Muscle of back (tissue), 11 donors: ENCODE results near the gene HNRNPA1. TPM values are rescaled to one million over a fixed set of nuclear protein-coding genes. Genes with fewer than 3 reads are reported as not detected.
"Not testable (repeated sequence)": the region's sequence is repeated elsewhere in the genome, so short reads cannot be mapped to it uniquely, and the experiment has no call there.

ENCODE experiments used
- DNase-seq, 3 donors: peaks; one replicate each; pipeline versions ENCODE4 v3.0.0 to v3.0.0-alpha.2; 2013
- polyA plus RNA-seq, 10 donors: library from polyadenylated mRNA; unstranded; fragments of 120-200 nt; gene quantifications; one replicate each; pipeline ENCODE4 v1.2.1, GENCODE V29; 2013; ENCODE audit not compliant: insufficient read length in 10 of 10

HNRNPA1 gene
- polyA plus RNA-seq, 10 donors: 1,530 to 2,702 (median 1,962) TPM

- no peak for DNase-seq
Measured at GRCh38 chr12:54294953-54295566, 14.5 kb downstream of the HNRNPA1 start.

- DNase-seq: no peak
Measured at GRCh38 chr12:54296393-54297099, 16.0 kb downstream of the HNRNPA1 start.

DNA sequence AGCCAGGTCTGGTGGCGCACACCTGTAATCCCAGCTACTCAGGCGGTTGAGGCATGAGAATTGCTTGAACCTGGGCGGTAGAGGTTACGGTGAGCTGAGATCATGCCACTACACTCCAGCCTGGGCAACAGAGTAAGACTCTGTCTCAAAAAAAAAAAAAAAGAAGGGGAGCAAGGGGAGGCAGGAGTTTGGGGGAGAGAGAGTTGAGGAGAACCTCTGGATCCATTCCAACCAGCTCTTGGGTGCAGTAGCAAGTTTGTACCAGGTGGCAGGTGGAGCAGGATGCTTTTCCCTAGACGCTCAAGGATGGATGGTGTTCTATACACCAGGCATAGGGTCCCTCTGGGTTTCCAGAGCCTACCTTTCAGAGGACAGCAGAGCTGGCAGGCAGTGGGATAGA, 18.4 kb downstream of the HNRNPA1 start:
- no peak for DNase-seq

GRCh38 chr12:54299515-54300224, 19.1 kb downstream of the HNRNPA1 start:
- DNase-seq: no peak

- no peak for DNase-seq
Measured at GRCh38 chr12:54300225-54300731, 19.8 kb downstream of the HNRNPA1 start.

DNA sequence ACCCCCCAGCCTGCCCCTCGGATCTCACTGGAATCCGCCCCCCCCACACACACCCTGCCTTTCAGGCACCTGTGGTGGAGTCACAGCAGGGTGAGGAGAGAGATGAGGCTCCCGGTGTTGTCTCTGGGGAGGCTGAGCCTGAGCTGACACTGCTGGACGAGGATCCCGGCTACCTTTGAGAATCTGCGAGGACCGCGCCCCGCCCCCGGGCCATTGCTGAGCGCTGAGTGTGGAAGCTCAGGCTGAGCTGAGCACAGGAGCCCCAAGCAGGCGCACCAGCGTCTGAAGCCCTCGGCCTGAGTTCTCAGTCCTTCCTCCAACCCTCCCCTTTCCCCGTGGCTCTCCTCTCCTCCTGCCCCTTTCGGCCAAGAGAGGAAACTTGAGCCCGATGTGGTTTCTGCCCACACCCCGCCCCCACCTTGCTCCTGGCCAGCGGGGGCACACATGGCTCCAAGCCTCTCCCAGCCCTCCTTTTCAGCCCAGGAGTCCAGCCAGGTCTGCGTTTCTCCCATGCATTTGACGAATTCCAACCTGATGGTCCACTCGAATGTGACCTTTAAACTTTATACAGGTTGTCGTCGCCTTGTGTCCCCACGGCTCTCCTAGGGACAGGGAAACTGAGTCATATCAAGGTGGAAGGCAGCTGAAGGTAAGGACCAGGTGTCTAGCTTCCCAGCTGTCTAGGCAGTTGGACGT, 20.4 kb downstream of the HNRNPA1 start, which contains the start of gene NFE2:
Gene NFE2 (minus strand): TSS at position 284 of the 696 bp plus-strand sequence. CDS start 5,767 bp downstream, outside the sequence.
- peak in 2 of 3 donors; percentile 42 to 68 for DNase-seq

DNA sequence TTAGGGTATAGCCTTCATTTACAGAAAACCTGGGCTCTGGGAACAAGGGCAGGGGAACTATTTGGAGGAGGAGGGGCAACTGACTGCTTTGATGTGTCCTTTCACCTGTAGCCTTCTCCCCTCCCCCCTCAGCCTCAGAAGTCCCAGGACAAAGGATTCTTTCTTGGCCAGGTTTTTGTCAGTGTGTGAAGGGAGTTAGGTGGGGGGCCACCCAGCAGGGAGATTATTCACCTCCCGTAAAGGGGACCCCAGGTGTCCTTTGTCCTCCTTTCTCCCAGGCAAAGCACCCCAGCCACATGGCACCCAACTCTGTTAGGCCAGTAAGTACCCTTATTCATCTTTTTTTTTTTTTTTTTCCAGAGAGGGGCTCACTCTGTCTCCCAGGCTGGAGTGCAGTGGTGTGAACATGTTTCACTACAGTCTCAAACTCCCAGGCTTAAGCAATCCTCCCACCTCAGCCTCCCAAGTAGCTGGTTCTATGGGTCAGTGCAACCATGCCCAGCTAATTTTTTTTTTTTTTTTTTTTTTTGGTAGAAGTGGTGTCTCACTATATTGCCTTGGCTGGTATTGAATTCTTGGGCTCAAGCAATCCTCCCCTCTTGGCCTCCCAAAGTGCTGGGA, 21.0 kb downstream of the HNRNPA1 start:
- DNase-seq: no peak

GRCh38 chr12:54303640-54304039, 23.1 kb downstream of the HNRNPA1 start:
- DNase-seq: no peak

DNA sequence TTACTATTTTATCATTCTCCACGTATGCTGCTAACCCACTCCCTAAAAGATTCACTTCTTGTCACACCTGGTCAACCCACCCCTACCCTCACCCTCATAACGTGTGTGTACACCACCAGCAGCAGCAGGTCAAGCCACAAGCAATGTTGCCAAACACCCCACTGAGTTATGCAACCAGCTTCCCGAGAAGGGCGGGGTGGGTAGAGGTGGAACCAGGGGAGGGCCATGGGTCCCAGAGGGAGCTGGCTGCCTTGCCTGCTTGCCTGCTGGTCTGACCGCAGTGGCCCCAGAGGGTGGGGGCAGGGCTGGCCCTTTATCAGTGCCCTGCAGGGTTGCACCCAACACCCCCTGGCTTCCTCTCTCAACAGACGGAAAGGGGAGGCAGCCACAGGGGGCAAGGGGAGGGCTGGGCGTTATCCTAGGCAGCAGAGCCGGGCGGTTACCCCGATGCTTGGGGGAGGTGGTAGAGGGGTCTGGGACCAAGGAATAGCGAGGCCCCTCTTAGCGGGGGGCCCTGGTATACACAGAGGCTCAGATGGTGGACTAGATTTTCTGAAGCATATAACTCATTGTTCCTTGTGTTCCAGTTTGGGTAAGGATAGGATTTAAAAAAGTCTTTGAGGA, 23.8 kb downstream of the HNRNPA1 start:
- DNase-seq: no peak

- no peak for DNase-seq
Measured at GRCh38 chr12:54306925-54307741, 26.6 kb downstream of the HNRNPA1 start.

GRCh38 chr12:54311051-54311450, 30.5 kb downstream of the HNRNPA1 start:
- no peak for DNase-seq

- DNase-seq: not testable (repeated sequence)
Measured at GRCh38 chr12:54312309-54312708, 31.8 kb downstream of the HNRNPA1 start.

GRCh38 chr12:54321363-54321762, 40.8 kb downstream of the HNRNPA1 start:
- DNase-seq: no peak

- DNase-seq: peak; percentile 97 to 100 (median 99)
Measured at GRCh38 chr12:54324617-54325441, 44.3 kb downstream of the HNRNPA1 start, which contains the start of gene COPZ1. TSS of gene COPZ1 (plus strand) at chr12:54325131. CDS start at chr12:54325164, 33 bp downstream.

DNA sequence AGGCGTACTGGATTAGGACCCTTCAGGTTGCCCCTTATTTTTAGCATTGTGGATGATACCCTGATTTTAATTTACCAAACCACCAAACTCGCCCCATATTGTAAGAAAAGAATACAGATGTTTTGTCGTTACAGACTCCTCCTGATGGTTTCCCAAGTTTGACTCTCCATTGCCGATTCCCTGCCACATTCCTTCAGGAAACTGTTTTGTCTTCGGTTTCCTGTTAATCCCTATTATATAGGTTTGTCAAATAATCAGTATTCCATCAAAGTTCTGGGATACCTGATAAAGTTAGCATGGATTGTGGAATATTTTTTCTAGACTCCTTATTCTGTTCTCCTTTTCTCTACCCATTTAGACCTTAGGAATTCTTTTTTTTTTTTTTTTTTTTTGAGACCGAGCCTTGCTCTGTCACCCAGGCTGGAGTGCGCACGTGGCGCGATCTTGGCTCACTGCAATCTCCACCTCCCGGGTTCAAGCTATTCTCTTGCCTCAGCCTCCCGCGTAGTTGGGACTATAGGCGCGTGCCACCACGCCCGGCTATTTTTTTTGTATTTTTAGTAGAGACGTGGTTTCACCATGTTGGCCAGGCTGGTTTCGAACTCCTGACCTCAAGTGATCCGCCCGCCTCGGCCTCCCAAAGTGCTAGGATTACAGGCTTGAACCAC, 45.0 kb downstream of the HNRNPA1 start:
- not testable (repeated sequence) for DNase-seq

DNA sequence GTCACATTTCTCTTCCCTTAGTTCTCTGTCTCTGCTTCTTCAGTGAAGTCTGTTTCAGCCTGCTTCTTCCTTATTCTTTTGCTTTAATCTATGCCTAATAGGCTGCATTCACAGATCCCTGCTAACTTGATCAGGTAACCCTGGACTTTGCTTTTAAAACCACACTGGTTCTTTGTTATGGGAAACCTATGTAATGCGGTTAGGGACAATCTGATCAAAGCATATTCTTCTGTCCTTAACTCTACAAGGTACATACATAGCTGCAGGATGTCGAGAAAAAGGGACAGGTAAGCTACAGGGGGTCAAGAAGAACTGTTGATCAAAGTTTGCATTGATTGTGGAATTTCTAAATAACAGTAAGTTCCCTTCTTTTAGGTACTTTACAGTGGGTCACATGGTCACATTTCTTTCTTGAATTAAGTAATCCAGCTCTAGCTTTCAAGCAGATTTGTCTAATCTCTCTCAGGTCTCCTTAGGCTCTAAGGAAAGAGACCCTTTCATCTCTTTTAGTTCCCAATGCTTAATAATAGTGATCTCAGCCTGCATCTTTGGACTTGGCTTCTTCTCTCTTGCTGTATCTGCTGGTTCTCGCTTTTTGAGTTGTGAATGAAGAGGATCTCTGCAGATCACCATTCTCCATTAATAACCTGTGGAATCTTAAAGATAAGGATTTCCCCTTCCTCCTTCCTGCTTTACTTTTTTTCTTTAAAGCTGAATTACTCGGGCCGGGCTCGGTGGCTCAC, 48.2 kb downstream of the HNRNPA1 start:
- DNase-seq: no peak

GRCh38 chr12:54329759-54330158, 49.2 kb downstream of the HNRNPA1 start:
- no peak for DNase-seq

DNA sequence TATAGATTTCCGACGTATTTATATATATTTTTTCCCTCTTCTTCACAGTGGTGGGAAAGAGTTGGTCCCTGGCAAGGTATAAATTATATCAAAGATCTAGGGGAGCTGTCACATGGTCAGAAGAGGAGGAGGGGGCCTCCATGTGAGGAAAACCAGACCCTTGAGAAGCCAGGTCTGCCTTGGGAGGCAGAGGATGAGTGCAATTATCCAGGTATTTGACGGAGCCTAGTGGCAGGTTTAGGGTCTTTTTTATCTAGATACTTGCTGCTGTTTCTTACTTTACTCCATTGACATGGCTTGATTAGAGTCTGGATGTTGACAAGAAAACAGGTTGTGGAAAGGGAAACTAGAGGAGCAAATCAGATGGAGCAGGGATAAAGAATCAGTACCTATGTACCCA, 49.9 kb downstream of the HNRNPA1 start:
- no peak for DNase-seq
